Type B pancreatic cell (in vitro differentiated cells): Measurements from ENCODE around the gene PPFIA1. TPM values are rescaled to one million over a fixed set of nuclear protein-coding genes. Genes with fewer than 3 reads are reported as not detected.
A peak's percentile ranks its signal among the peaks of the same experiment; 100 is the strongest.

Experiments used
- DNase-seq: peaks from one replicate; pipeline ENCODE4 v3.0.0; 2021; ENCODE audit warnings: mixed read lengths; ENCODE audit not compliant: unreplicated experiment; ENCODE audit errors: extremely low spot score
- H3K27ac Mint-ChIP-seq: 2 replicates; pipeline ENCODE4 v1.8.0; 2021; ENCODE audit warnings: mild to moderate bottlenecking, mixed read lengths
- H3K27me3 Mint-ChIP-seq: 2 replicates; pipeline ENCODE4 v1.8.0; 2021; ENCODE audit warnings: mixed read lengths
- H3K36me3 Mint-ChIP-seq: 2 replicates; pipeline ENCODE4 v1.8.0; 2021; ENCODE audit warnings: mixed read lengths
- H3K4me1 Mint-ChIP-seq: one replicate; pipeline ENCODE4 v1.8.0; 2021; ENCODE audit warnings: mixed read lengths; ENCODE audit not compliant: unreplicated experiment
- H3K4me3 Mint-ChIP-seq: 2 replicates; pipeline ENCODE4 v1.8.0; 2021; ENCODE audit warnings: mild to moderate bottlenecking, mixed read lengths
- H3K9me3 Mint-ChIP-seq: 2 replicates; pipeline ENCODE4 v1.8.0; 2021; ENCODE audit warnings: mixed read lengths
- total RNA-seq: library from RNA; stranded (reverse); gene quantifications from 2 replicates; pipeline ENCODE4 v1.2.1, GENCODE V29; 2021; ENCODE audit warnings: low replicate concordance
- TF ChIP-seq, protein P1 (sequence below): fragments of 200-600 bp; sonication (generic); conservative IDR thresholded peaks from 2 replicates; pipeline ENCODE4 v1.5.0; 2021; ENCODE audit warnings: antibody characterized with exemption, mild to moderate bottlenecking

The PPFIA1 gene
- total RNA-seq, 1 donor from 2014 or later: 57.0 TPM

DNA sequence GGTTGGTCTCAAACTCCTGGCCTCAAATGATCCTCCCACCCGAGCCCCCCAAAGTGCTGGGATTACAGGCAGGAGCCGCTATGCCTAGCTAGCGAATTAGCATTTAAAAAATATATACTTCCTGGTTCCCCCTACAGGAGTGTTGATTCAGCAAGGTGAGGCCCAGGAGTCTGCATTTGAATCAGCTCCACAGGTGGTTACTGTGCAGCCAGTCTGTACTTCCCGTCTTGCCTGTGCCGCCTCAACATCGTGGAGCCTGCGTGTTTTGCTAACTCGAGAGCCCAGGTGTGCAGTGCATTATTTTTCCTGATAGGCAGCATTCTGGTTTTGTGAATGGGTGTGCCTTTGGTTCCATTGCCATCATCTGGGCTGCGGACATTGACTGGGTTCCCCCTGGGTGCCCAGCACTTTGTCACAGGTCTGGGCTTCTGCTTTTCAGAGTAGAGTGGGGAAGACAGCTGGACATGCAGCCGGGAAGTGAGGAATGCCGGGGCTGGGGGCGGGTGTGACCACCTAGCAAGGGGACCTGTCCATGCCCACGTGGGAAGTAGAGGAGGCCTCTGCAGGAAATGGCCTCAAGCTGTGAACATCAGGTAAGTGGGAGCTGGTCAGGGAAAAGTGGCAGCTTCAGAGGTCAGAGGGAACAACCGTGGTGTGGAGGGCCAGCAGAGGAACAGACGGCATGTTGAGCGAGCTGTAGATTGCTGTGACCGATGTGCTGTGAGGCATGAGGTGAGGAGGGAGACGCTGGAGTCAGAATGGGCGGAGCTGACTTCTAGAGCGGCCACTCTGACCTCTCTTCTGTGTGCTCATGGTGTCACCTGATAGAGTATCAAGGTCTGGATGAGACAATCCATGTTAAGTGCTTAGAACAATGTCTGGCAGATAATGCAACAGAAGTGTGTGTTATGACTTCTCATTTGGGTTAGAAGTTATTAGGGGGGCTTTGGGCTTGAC is 42.2 kb downstream of the PPFIA1 start:
- Mint-ChIP-seq H3K4me3 (no peak overlapping the region), H3K4me1 (peaks cover 20% of the 10 kb centered on the region), H3K27me3 (no peaks in the 10 kb centered on the region), H3K27ac (peak overlapping the region; percentile 26), H3K9me3 (no peaks in the 10 kb centered on the region), H3K36me3 (peaks cover 21% of the 10 kb centered on the region)
- TF ChIP-seq, protein P1, sequence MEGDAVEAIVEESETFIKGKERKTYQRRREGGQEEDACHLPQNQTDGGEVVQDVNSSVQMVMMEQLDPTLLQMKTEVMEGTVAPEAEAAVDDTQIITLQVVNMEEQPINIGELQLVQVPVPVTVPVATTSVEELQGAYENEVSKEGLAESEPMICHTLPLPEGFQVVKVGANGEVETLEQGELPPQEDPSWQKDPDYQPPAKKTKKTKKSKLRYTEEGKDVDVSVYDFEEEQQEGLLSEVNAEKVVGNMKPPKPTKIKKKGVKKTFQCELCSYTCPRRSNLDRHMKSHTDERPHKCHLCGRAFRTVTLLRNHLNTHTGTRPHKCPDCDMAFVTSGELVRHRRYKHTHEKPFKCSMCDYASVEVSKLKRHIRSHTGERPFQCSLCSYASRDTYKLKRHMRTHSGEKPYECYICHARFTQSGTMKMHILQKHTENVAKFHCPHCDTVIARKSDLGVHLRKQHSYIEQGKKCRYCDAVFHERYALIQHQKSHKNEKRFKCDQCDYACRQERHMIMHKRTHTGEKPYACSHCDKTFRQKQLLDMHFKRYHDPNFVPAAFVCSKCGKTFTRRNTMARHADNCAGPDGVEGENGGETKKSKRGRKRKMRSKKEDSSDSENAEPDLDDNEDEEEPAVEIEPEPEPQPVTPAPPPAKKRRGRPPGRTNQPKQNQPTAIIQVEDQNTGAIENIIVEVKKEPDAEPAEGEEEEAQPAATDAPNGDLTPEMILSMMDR: no peak
- DNase-seq: no peak

DNA sequence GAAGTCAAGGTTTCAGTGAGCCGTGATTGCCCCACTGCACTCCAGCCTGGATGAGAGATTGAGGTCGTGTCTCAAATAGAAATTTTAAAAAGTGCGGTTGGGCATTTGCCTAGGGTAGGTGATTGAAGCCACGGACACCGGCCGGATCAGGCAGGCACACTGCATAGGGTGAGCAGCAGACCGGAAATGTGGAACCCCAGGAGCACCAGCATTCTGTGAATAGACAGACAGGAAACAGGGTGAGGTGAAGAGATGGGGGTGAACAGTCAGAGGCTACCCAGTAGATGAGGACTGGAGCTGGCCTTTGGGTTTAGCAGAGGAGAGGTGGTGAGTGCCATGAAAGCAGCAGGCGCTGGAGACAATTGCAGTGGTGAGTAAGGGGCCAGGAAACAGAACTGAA is 43.5 kb downstream of the PPFIA1 start:
- Mint-ChIP-seq H3K36me3 (peaks cover 21% of the 10 kb centered on the region), H3K27me3 (no peaks in the 10 kb centered on the region), H3K4me3 (no peak overlapping the region), H3K4me1 (peaks cover 20% of the 10 kb centered on the region), H3K27ac (no peak overlapping the region), H3K9me3 (no peaks in the 10 kb centered on the region)
- DNase-seq: no peak
- TF ChIP-seq, protein P1: no peak

DNA sequence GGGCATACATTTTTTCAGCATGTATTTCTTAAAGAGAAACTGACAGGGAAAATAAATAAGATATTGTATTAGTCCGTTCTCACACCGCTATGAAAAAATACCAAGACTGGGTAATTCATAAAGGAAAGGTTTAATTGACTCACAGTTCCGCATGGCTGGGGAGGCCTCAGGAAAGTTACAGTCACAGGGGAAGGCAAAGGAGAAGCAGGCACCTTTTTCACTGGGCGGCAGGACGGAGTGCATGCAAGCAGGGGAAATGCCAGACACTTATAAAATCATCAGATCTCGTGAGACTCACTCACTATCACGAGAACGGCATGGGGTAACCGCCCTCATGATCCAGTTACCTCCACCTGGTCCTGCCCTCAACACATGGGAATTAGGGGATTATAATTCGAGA is 44.2 kb downstream of the PPFIA1 start:
- no peaks in the 10 kb centered on the region for H3K27me3 Mint-ChIP-seq
- no peak overlapping the region for H3K27ac Mint-ChIP-seq
- H3K4me1 Mint-ChIP-seq: peaks cover 20% of the 10 kb centered on the region
- TF ChIP-seq, protein P1: no peak
- H3K9me3 Mint-ChIP-seq: no peaks in the 10 kb centered on the region
- no peak for DNase-seq
- H3K4me3 Mint-ChIP-seq: no peak overlapping the region
- H3K36me3 Mint-ChIP-seq: peaks cover 19% of the 10 kb centered on the region

DNA sequence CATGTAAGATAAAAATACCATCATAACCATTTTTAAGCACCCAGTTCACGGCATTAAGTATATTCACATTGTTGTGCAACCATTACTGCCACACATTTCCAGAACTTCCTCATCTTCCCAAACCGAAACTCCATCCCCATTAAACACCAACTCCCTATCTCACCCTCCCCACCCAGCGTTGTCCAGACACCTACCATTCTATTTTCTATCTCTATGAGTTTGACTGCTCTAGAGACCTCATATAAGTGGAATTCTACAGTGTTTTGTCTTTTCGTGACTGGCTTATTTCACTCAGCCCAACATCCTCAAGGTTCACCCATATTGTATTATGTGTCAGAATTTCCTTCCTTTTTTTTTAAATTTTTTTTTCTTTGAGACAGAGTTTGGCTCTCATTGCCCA is 45.2 kb downstream of the PPFIA1 start:
- H3K9me3 Mint-ChIP-seq: no peaks in the 10 kb centered on the region

DNA sequence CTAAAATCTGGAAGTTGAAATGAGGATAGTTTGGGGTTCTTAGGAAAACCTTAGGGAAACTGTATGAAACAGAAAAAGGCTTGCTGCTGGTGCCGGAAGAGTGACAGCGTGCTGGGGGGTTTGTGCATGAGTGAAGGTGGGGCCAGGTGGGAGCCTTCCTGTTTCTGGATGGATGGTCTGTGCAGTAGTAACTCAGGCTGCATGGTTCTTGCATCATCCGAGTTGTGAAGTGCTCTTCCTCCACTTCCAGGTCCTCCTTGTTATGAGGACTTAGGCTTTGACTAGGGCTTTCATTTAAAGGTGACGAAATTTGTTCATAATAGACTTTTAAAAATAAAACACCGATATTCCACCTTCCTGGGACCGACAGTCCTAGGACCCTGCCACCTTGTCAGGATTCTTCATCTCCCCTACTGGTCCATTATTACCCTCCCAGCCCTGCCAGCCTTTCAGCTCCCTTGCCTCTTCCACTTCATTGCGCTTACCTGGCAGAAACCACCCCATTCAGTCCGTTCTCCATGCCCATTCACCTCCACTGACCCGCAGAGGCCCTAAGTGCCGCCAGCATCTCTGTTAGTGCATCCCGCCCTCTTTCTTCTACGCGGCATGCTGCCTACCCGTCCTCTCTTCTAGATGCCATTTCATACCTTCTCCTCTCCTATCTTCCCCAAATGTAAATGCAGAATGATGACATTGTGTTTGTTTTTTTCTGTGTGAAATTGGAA is 47.3 kb downstream of the PPFIA1 start:
- DNase-seq: no peak
- H3K9me3 Mint-ChIP-seq: no peaks in the 10 kb centered on the region
- H3K4me1 Mint-ChIP-seq: peaks cover 19% of the 10 kb centered on the region
- TF ChIP-seq, protein P1: no peak
- H3K4me3 Mint-ChIP-seq: no peak overlapping the region
- no peak overlapping the region for H3K27ac Mint-ChIP-seq
- no peaks in the 10 kb centered on the region for H3K27me3 Mint-ChIP-seq
- peaks cover 13% of the 10 kb centered on the region for H3K36me3 Mint-ChIP-seq

More for the DNA sequence above, 45.2 kb downstream of the PPFIA1 start:
- TF ChIP-seq, protein P1: no peak
- H3K27ac Mint-ChIP-seq: no peak overlapping the region
- H3K4me3 Mint-ChIP-seq: no peak overlapping the region
- peaks cover 20% of the 10 kb centered on the region for H3K4me1 Mint-ChIP-seq
- no peaks in the 10 kb centered on the region for H3K27me3 Mint-ChIP-seq
- H3K36me3 Mint-ChIP-seq: peaks cover 14% of the 10 kb centered on the region
- no peak for DNase-seq
